ENCODE data around the gene OR4D9.

The OR4D9 gene

DNA sequence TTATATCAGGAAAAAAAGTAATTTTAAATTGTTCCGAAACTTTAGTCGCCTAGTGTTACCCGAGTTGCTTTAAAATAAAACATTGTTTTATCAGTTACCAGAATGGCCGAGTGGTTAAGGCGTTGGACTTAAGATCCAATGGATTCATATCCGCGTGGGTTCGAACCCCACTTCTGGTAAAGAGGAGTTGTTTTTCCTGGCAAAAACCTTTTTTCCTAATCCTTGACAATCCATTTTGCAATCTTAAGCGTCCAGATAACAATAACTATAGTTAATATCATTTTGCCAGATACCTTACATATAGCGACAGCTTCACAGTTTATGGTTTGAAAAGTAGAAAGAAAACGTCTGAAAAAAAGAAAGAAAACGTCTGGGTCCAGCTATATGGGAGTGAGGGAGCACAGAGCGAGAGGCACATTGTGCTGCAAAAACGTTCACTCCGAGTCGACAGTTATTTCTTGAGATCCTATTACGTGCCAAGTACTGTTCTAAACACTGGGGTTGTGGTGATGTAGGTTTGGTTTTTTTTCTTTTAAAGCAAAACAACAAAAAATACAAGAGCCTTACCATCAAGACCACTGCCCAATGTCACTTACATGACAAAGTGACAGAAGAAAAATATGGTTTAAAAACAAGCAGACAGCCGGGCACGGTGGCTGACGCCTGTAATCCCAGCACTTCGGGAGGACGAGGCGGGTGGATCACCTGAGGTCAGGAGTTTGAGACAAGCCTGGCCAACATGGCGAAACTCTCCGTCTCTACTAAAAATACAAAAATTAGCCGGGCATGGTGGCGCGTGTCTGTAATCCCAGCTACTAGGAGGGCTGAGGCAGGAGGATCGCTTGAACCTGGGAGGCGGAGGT is 40.6 kb downstream of the OR4D9 start:
- TF ChIP-seq EZH2 (IDR thresholded peaks at IDR 0.05; ENCODE audit: borderline replicate concordance, low read length), result no peak
- TF ChIP-seq, protein P1, sequence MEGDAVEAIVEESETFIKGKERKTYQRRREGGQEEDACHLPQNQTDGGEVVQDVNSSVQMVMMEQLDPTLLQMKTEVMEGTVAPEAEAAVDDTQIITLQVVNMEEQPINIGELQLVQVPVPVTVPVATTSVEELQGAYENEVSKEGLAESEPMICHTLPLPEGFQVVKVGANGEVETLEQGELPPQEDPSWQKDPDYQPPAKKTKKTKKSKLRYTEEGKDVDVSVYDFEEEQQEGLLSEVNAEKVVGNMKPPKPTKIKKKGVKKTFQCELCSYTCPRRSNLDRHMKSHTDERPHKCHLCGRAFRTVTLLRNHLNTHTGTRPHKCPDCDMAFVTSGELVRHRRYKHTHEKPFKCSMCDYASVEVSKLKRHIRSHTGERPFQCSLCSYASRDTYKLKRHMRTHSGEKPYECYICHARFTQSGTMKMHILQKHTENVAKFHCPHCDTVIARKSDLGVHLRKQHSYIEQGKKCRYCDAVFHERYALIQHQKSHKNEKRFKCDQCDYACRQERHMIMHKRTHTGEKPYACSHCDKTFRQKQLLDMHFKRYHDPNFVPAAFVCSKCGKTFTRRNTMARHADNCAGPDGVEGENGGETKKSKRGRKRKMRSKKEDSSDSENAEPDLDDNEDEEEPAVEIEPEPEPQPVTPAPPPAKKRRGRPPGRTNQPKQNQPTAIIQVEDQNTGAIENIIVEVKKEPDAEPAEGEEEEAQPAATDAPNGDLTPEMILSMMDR (IDR thresholded peaks at IDR 0.05; ENCODE audit: low read length), result no peak
- Histone ChIP-seq H2AFZ (ENCODE audit: low read length) (no peak overlapping the region), H3F3A (ENCODE audit: insufficient read depth, low read length) (peaks cover 3% of the 10 kb centered on the region)

DNA sequence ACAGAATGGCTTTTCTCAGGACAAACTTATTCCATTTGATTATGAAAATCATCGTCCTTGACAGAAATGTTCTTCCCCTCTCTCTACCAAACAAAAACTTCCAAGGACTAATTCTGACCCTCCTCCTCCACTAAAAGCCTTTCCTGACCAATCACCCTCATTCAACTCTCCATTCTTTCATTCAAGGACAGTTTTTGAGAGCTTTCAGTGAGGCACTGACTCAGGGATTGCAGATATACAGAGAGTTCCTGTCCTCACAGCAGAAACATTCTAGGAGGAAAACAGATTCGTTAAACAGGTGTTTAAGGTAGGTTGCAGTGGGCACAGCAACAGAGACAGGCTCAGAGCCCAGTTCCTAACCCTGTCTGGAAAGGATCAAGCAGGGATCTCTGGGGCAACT is 41.5 kb downstream of the OR4D9 start:
- Histone ChIP-seq H3K9me2 (ENCODE audit: low read depth, low read length) (no peaks in the 10 kb centered on the region), H3F3A (ENCODE audit: insufficient read depth, low read length) (peaks cover 6% of the 10 kb centered on the region), H3K9ac (ENCODE audit: low read length) (no peak overlapping the region), H3K79me2 (ENCODE audit: insufficient read depth, low read length) (no peaks in the 10 kb centered on the region), H3K4me3 (ENCODE audit: low read depth, low read length, poor library complexity, severe bottlenecking) (no peak overlapping the region), H3K4me1 (ENCODE audit: insufficient read depth, low read length, severe bottlenecking) (peaks cover 42% of the 10 kb centered on the region), H3K27me3 (ENCODE audit: insufficient read depth, low read length) (no peaks in the 10 kb centered on the region), H3K4me2 (ENCODE audit: low read length) (no peak overlapping the region), H2AFZ (ENCODE audit: low read length) (no peak overlapping the region), H3K36me3 (ENCODE audit: insufficient read depth, low read length) (no peaks in the 10 kb centered on the region), H4K20me1 (ENCODE audit: insufficient read depth, low read length) (no peaks in the 10 kb centered on the region), H3K9me3 (ENCODE audit: low read length) (no peaks in the 10 kb centered on the region), H3K27ac (ENCODE audit: low read depth, low read length, poor library complexity, severe bottlenecking) (no peak overlapping the region)
- TF ChIP-seq, protein P1 (IDR thresholded peaks at IDR 0.05; ENCODE audit: low read length), result no peak
- TF ChIP-seq EZH2 (IDR thresholded peaks at IDR 0.05; ENCODE audit: borderline replicate concordance, low read length), result no peak

More for the DNA sequence above, 40.6 kb downstream of the OR4D9 start:
- Histone ChIP-seq H3K4me3 (ENCODE audit: low read depth, low read length, poor library complexity, severe bottlenecking) (peak overlapping the region; percentile 60), H3K27me3 (ENCODE audit: insufficient read depth, low read length) (no peaks in the 10 kb centered on the region), H3K9me3 (ENCODE audit: low read length) (no peaks in the 10 kb centered on the region), H3K79me2 (ENCODE audit: insufficient read depth, low read length) (no peaks in the 10 kb centered on the region), H4K20me1 (ENCODE audit: insufficient read depth, low read length) (no peaks in the 10 kb centered on the region), H3K9me2 (ENCODE audit: low read depth, low read length) (no peaks in the 10 kb centered on the region), H3K9ac (ENCODE audit: low read length) (peak overlapping the region; percentile 52), H3K4me1 (ENCODE audit: insufficient read depth, low read length, severe bottlenecking) (peaks cover 37% of the 10 kb centered on the region), H3K4me2 (ENCODE audit: low read length) (peak overlapping the region; percentile 65), H3K36me3 (ENCODE audit: insufficient read depth, low read length) (no peaks in the 10 kb centered on the region), H3K27ac (ENCODE audit: low read depth, low read length, poor library complexity, severe bottlenecking) (no peak overlapping the region)

DNA sequence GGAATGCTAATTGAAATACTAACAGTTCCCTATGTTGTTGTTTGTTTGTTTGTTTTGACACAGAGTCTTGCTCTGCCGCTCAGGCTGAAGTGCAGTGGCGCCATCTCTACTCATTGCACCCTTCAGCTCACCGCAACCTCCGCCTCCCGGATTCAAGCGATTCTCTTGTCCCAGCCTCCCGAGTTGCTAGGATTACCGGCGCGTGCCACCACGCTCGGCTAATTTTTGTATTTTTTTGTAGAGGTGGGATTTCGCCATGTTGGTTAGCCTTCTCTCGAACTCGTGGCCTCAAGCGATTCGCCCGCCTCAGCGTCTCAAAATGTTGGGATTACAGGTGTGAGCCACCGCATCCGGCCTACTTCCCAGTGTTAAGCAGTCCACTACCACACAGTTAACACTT is 42.0 kb downstream of the OR4D9 start:
- Histone ChIP-seq H3K4me2 (ENCODE audit: low read length) (no peak overlapping the region), H3F3A (ENCODE audit: insufficient read depth, low read length) (peaks cover 6% of the 10 kb centered on the region), H3K9ac (ENCODE audit: low read length) (no peak overlapping the region), H3K27me3 (ENCODE audit: insufficient read depth, low read length) (no peaks in the 10 kb centered on the region), H3K9me3 (ENCODE audit: low read length) (no peaks in the 10 kb centered on the region), H4K20me1 (ENCODE audit: insufficient read depth, low read length) (no peaks in the 10 kb centered on the region), H3K36me3 (ENCODE audit: insufficient read depth, low read length) (no peaks in the 10 kb centered on the region), H3K4me3 (ENCODE audit: low read depth, low read length, poor library complexity, severe bottlenecking) (no peak overlapping the region), H2AFZ (ENCODE audit: low read length) (no peak overlapping the region), H3K27ac (ENCODE audit: low read depth, low read length, poor library complexity, severe bottlenecking) (no peak overlapping the region), H3K9me2 (ENCODE audit: low read depth, low read length) (no peaks in the 10 kb centered on the region), H3K4me1 (ENCODE audit: insufficient read depth, low read length, severe bottlenecking) (peaks cover 47% of the 10 kb centered on the region), H3K79me2 (ENCODE audit: insufficient read depth, low read length) (no peaks in the 10 kb centered on the region)
- no peak for TF ChIP-seq EZH2 (IDR thresholded peaks at IDR 0.05; ENCODE audit: borderline replicate concordance, low read length)
- TF ChIP-seq, protein P1 (IDR thresholded peaks at IDR 0.05; ENCODE audit: low read length), result no peak

Measured in OCI-LY1 (cell line).